ENCODE measurements around the gene PTH2R.
"Not testable (repeated sequence)": the region's sequence is repeated elsewhere in the genome, so short reads cannot be mapped to it uniquely, and the experiment has no call there.

The PTH2R gene

GRCh38 chr2:208373460-208374089 lies 33.0 kb upstream of the PTH2R start:
- in situ Hi-C loops (cut with MboI; ENCODE audit: low sequenced_read_pairs, unreplicated experiment), result no loop called here
- peak; percentile 60 for DNase-seq (ENCODE audit: low spot score)
- peak; percentile 61 for TF ChIP-seq CTCF (IDR thresholded peaks at IDR 0.05; ENCODE audit: borderline replicate concordance, control extremely low read depth, extremely low read depth, insufficient read depth, missing control alignments)

GRCh38 chr2:208375491-208376068 lies 31.0 kb upstream of the PTH2R start:
- TF ChIP-seq CTCF (IDR thresholded peaks at IDR 0.05; ENCODE audit: borderline replicate concordance, control extremely low read depth, extremely low read depth, insufficient read depth, missing control alignments), result no peak
- no peak for DNase-seq (ENCODE audit: low spot score)
- in situ Hi-C loops (cut with MboI; ENCODE audit: low sequenced_read_pairs, unreplicated experiment), result no loop called here

GRCh38 chr2:208377344-208377860 lies 29.2 kb upstream of the PTH2R start:
- in situ Hi-C loops (cut with MboI; ENCODE audit: low sequenced_read_pairs, unreplicated experiment); DNase-seq (ENCODE audit: low spot score): not testable (repeated sequence)

GRCh38 chr2:208379192-208379591 lies 27.4 kb upstream of the PTH2R start:
- no peak for DNase-seq (ENCODE audit: low spot score)
- in situ Hi-C loops (cut with MboI; ENCODE audit: low sequenced_read_pairs, unreplicated experiment), result no loop called here
- TF ChIP-seq CTCF (IDR thresholded peaks at IDR 0.05; ENCODE audit: borderline replicate concordance, control extremely low read depth, extremely low read depth, insufficient read depth, missing control alignments), result no peak

- no peak for TF ChIP-seq CTCF (IDR thresholded peaks at IDR 0.05; ENCODE audit: borderline replicate concordance, control extremely low read depth, extremely low read depth, insufficient read depth, missing control alignments)
- no peak for DNase-seq (ENCODE audit: low spot score)
- in situ Hi-C loops (cut with MboI; ENCODE audit: low sequenced_read_pairs, unreplicated experiment), result no loop called here
Measured at GRCh38 chr2:208384637-208385036, 22.0 kb upstream of the PTH2R start.

- no peak for DNase-seq (ENCODE audit: low spot score)
- in situ Hi-C loops (cut with MboI; ENCODE audit: low sequenced_read_pairs, unreplicated experiment), result no loop called here
- no peak for TF ChIP-seq CTCF (IDR thresholded peaks at IDR 0.05; ENCODE audit: borderline replicate concordance, control extremely low read depth, extremely low read depth, insufficient read depth, missing control alignments)
Measured at GRCh38 chr2:208386541-208386940, 20.1 kb upstream of the PTH2R start.

- in situ Hi-C loops (cut with MboI; ENCODE audit: low sequenced_read_pairs, unreplicated experiment), result no loop called here
- no peak for DNase-seq (ENCODE audit: low spot score)
- TF ChIP-seq CTCF (IDR thresholded peaks at IDR 0.05; ENCODE audit: borderline replicate concordance, control extremely low read depth, extremely low read depth, insufficient read depth, missing control alignments), result no peak
Measured at GRCh38 chr2:208389940-208390339, 16.7 kb upstream of the PTH2R start.

Measured in GM13976 (cell line).